ENCODE measurements around the gene MYRF. TPM values are rescaled to one million over a fixed set of nuclear protein-coding genes. Genes with fewer than 3 reads are reported as not detected.

The MYRF gene
- total RNA-seq, 1 donor from 2014 or later, result 1.9 TPM

- Histone ChIP-seq H2AFZ (replicated peaks) (no peak overlapping the region), H3K4me2 (peak overlapping the region; percentile 13)
- H3K27me3 Mint-ChIP-seq (ENCODE audit: insufficient read depth, low read depth), result peaks cover 5% of the 10 kb centered on the region
Measured at GRCh38 chr11:61769946-61770683, 17.7 kb downstream of the MYRF start.

GRCh38 chr11:61771195-61771894 lies 18.9 kb downstream of the MYRF start:
- Histone ChIP-seq H3K4me2 (no peak overlapping the region), H3K4me3 (no peak overlapping the region), H3F3A (ENCODE audit: low read depth) (no peaks in the 10 kb centered on the region), H3K79me2 (ENCODE audit: low read depth) (no peaks in the 10 kb centered on the region), H3K9me3 (ENCODE audit: low read depth) (no peaks in the 10 kb centered on the region), H3K27ac (no peak overlapping the region), H3K4me1 (peaks cover 10% of the 10 kb centered on the region), H3K9ac (no peak overlapping the region), H4K20me1 (ENCODE audit: low read depth) (no peaks in the 10 kb centered on the region), H2AFZ (replicated peaks) (no peak overlapping the region), H3K36me3 (no peaks in the 10 kb centered on the region), H3K27me3 (no peaks in the 10 kb centered on the region)
- Mint-ChIP-seq H3K27ac (no peak overlapping the region), H3K27me3 (ENCODE audit: insufficient read depth, low read depth) (peaks cover 2% of the 10 kb centered on the region), H3K4me1 (peaks cover 28% of the 10 kb centered on the region), H3K9me3 (no peaks in the 10 kb centered on the region), H3K4me3 (peak overlapping the region; percentile 23), H3K36me3 (no peaks in the 10 kb centered on the region)
- no peak for DNase-seq (ENCODE audit: low spot score)
- TF ChIP-seq EZH2phosphoT487 (IDR thresholded peaks at IDR 0.05) (no peak), CTCF (IDR thresholded peaks at IDR 0.05) (no peak), EZH2 (IDR thresholded peaks at IDR 0.05) (no peak)

More at GRCh38 chr11:61769946-61770683, 17.7 kb downstream of the MYRF start:
- no peak overlapping the region for H3K27ac Mint-ChIP-seq
- no peaks in the 10 kb centered on the region for H3K9me3 Mint-ChIP-seq
- no peak overlapping the region for H3K4me3 Mint-ChIP-seq
- H3K36me3 Mint-ChIP-seq, result no peaks in the 10 kb centered on the region
- H3K4me1 Mint-ChIP-seq, result peaks cover 28% of the 10 kb centered on the region
- Histone ChIP-seq H3K36me3 (no peaks in the 10 kb centered on the region), H3F3A (ENCODE audit: low read depth) (no peaks in the 10 kb centered on the region), H3K4me1 (peaks cover 10% of the 10 kb centered on the region), H3K4me3 (no peak overlapping the region), H3K27me3 (no peaks in the 10 kb centered on the region), H4K20me1 (ENCODE audit: low read depth) (no peaks in the 10 kb centered on the region), H3K79me2 (ENCODE audit: low read depth) (no peaks in the 10 kb centered on the region), H3K9me3 (ENCODE audit: low read depth) (no peaks in the 10 kb centered on the region), H3K27ac (no peak overlapping the region), H3K9ac (peak overlapping the region; percentile 32)
- DNase-seq (ENCODE audit: low spot score), result no peak
- no peak for TF ChIP-seq CTCF (IDR thresholded peaks at IDR 0.05)
- no peak for TF ChIP-seq EZH2 (IDR thresholded peaks at IDR 0.05)
- TF ChIP-seq EZH2phosphoT487 (IDR thresholded peaks at IDR 0.05), result no peak

GRCh38 chr11:61771985-61772455 lies 19.6 kb downstream of the MYRF start:
- TF ChIP-seq CTCF (IDR thresholded peaks at IDR 0.05) (no peak), EZH2phosphoT487 (IDR thresholded peaks at IDR 0.05) (no peak), EZH2 (IDR thresholded peaks at IDR 0.05) (no peak)
- Mint-ChIP-seq H3K9me3 (no peaks in the 10 kb centered on the region), H3K36me3 (no peaks in the 10 kb centered on the region), H3K4me3 (no peak overlapping the region), H3K4me1 (peaks cover 27% of the 10 kb centered on the region), H3K27ac (peak overlapping the region; percentile 53), H3K27me3 (ENCODE audit: insufficient read depth, low read depth) (peaks cover 2% of the 10 kb centered on the region)
- peak; percentile 59 for DNase-seq (ENCODE audit: low spot score)
- no peaks in the 10 kb centered on the region for H3K79me2 ChIP-seq (ENCODE audit: low read depth)
- no peak overlapping the region for H3K27ac ChIP-seq
- H3K9me3 ChIP-seq (ENCODE audit: low read depth), result no peaks in the 10 kb centered on the region
- H3K27me3 ChIP-seq, result no peaks in the 10 kb centered on the region
- no peaks in the 10 kb centered on the region for H3F3A ChIP-seq (ENCODE audit: low read depth)
- no peak overlapping the region for H3K9ac ChIP-seq
- H2AFZ ChIP-seq (replicated peaks), result no peak overlapping the region
- H3K4me2 ChIP-seq, result no peak overlapping the region
- no peaks in the 10 kb centered on the region for H3K36me3 ChIP-seq
- H4K20me1 ChIP-seq (ENCODE audit: low read depth), result no peaks in the 10 kb centered on the region
- H3K4me1 ChIP-seq, result peaks cover 10% of the 10 kb centered on the region
- H3K4me3 ChIP-seq, result no peak overlapping the region

Measured in neural progenitor cell (in vitro differentiated cells).